B cell (primary cell): ENCODE data around the gene TNPO3. TPM values are rescaled to one million over a fixed set of nuclear protein-coding genes. Genes with fewer than 3 reads are reported as not detected.
"Not testable (repeated sequence)": the region's sequence is repeated elsewhere in the genome, so short reads cannot be mapped to it uniquely, and the experiment has no call there.

Experiments used
- ATAC-seq: fragments of 200-7000 bp; cut with Tn5 transposase; one replicate; pipeline ENCODE4 v1.10.0; 2021; ENCODE audit warnings: low read depth, mild to moderate bottlenecking, moderate number of reproducible peaks, moderate library complexity
- CTCF ChIA-PET: fragments of 350-600 bp; sonication (Branson Sonifier 250); formaldehyde crosslinking; loops from one replicate; lab custom pipeline; 2021; ENCODE audit warnings: antibody characterized with exemption, inconsistent platforms; lab: Charles Lee
- POLR2A ChIA-PET: fragments of 350-600 bp; sonication (Branson Sonifier 250); formaldehyde crosslinking; loops from one replicate; lab custom pipeline; 2021; ENCODE audit warnings: antibody characterized with exemption; lab: Charles Lee
- DNase-seq: peaks from one replicate; pipeline ENCODE4 v3.0.0; 2013
- H2AFZ ChIP-seq: 2 replicates; pipeline ENCODE4 v1.6.1; 2012; ENCODE audit warnings: mild to moderate bottlenecking, low read depth, low read length; ENCODE audit not compliant: insufficient read depth, poor library complexity, severe bottlenecking
- H3K27ac ChIP-seq, 2 donors: 1 replicate in 1 of 2; 2 replicates in 1 of 2; pipeline ENCODE4 v1.5.1; 2012 to 2013; ENCODE audit warnings: low read length in 2 of 2, mild to moderate bottlenecking in 2 of 2, moderate library complexity in 1 of 2
- H3K27me3 ChIP-seq, 4 experiments: fragments of 200-600 bp in 1 of 4; sonication (generic) in 1 of 4; replicated peaks in 1 of 4; 1 replicate in 2 of 4; 2 replicates in 2 of 4; pipeline versions ENCODE4 v1.6.1 to v1.7.0; 2013 to 2016; ENCODE audit warnings: low read length in 3 of 4, mild to moderate bottlenecking in 2 of 4, mixed read lengths in 1 of 4, moderate library complexity in 1 of 4; ENCODE audit not compliant: insufficient read depth in 4 of 4, control insufficient read depth in 3 of 4; ENCODE audit errors: control extremely low read depth in 1 of 4
- H3K36me3 ChIP-seq, 2 experiments: replicated peaks in 1 of 2; 1 replicate in 1 of 2; 2 replicates in 1 of 2; pipeline versions ENCODE4 v1.6.1 to v1.7.1; 2013; ENCODE audit warnings: low read length in 1 of 2; ENCODE audit not compliant: insufficient read depth in 2 of 2, control insufficient read depth in 1 of 2; ENCODE audit errors: control extremely low read depth in 1 of 2, extremely low read depth in 1 of 2
- H3K4me1 ChIP-seq, 2 donors: fragments of 200-600 bp in 1 of 2; sonication (generic) in 1 of 2; 1 replicate in 1 of 2; 2 replicates in 1 of 2; pipeline versions ENCODE4 v1.5.1 to v1.6.1; 2013 to 2017; ENCODE audit warnings: low read length in 2 of 2; ENCODE audit not compliant: control insufficient read depth in 2 of 2, insufficient read depth in 2 of 2
- H3K4me2 ChIP-seq: replicated peaks from 2 replicates; pipeline ENCODE3; 2012; ENCODE audit warnings: mild to moderate bottlenecking, low read depth, low read length; ENCODE audit not compliant: poor library complexity, severe bottlenecking
- H3K4me3 ChIP-seq, 5 experiments: fragments of 200-600 bp in 1 of 5; sonication (generic) in 1 of 5; 1 replicate in 3 of 5; 2 replicates in 2 of 5; pipeline versions ENCODE4 v1.5.1 to v1.7.0; 2011 to 2016; ENCODE audit warnings: low read length in 4 of 5, mild to moderate bottlenecking in 4 of 5, low read depth in 2 of 5, control low read depth in 1 of 5, moderate library complexity in 1 of 5; ENCODE audit not compliant: insufficient read depth in 1 of 5; ENCODE audit errors: control extremely low read depth in 1 of 5, extremely low read depth in 1 of 5
- H3K79me2 ChIP-seq: fragments of 200-600 bp; sonication (generic); one replicate; pipeline ENCODE4 v1.6.0; 2016; ENCODE audit warnings: low read length; ENCODE audit not compliant: control insufficient read depth, insufficient read depth
- H3K9ac ChIP-seq: fragments of 200-600 bp; sonication (generic); 2 replicates; pipeline ENCODE4 v1.6.1; 2017; ENCODE audit warnings: mild to moderate bottlenecking, low read length, moderate library complexity
- H3K9me3 ChIP-seq, 3 donors: one replicate each; pipeline versions ENCODE4 v1.6.1 to v1.7.1; 2013; ENCODE audit warnings: low read length in 2 of 3; ENCODE audit not compliant: control insufficient read depth in 2 of 3, insufficient read depth in 1 of 3; ENCODE audit errors: control extremely low read depth in 1 of 3
- H4K20me1 ChIP-seq: 2 replicates; pipeline ENCODE4 v1.6.0; 2012; ENCODE audit warnings: mild to moderate bottlenecking, low read length; ENCODE audit not compliant: insufficient read depth, control insufficient read depth, poor library complexity, severe bottlenecking
- H3K27ac Mint-ChIP-seq: one replicate; pipeline ENCODE4 v1.8.0; 2021; ENCODE audit warnings: mixed read lengths
- H3K27me3 Mint-ChIP-seq: one replicate; pipeline ENCODE4 v1.8.0; 2021; ENCODE audit warnings: mixed read lengths
- H3K4me1 Mint-ChIP-seq: one replicate; pipeline ENCODE4 v1.8.0; 2021; ENCODE audit warnings: mixed read lengths
- H3K4me3 Mint-ChIP-seq: one replicate; pipeline ENCODE4 v1.8.0; 2021; ENCODE audit warnings: mixed read lengths
- H3K9me3 Mint-ChIP-seq: one replicate; pipeline ENCODE4 v1.8.0; 2022; ENCODE audit warnings: mixed read lengths; ENCODE audit not compliant: insufficient read depth
- EZH2 ChIP-seq: IDR thresholded peaks from 2 replicates; pipeline ENCODE4 v1.6.1; 2012; ENCODE audit warnings: borderline replicate concordance, low read depth, mild to moderate bottlenecking, moderate library complexity, low read length; ENCODE audit not compliant: insufficient read depth, poor library complexity, severe bottlenecking
- WGBS: methylation state at CpG from one replicate; pipeline ENCODE4 v1.1.5; 2013; ENCODE audit warnings: missing lambda C conversion rate; ENCODE audit not compliant: insufficient coverage; 5-methylcytosine and 5-hydroxymethylcytosine counted together
- intact Hi-C: fragments of 100-400 bp; cut with micrococcal nuclease; formaldehyde crosslinking; loops from one replicate; pipeline ENCODE4 v1.10.0; 2022
- polyA plus RNA-seq: library from polyadenylated mRNA; depleted of rRNA; stranded (reverse); fragments of >200 nt; gene quantifications from 2 replicates; pipeline ENCODE4 v1.2.3, GENCODE V29; 2012
- total RNA-seq, 2 donors: library from RNA; stranded (reverse); fragments of 120-200 nt in 1 of 2; gene quantifications; 1 replicate in 1 of 2; 2 replicates in 1 of 2; pipeline versions ENCODE4 v1.2.3 to v1.2.4, GENCODE V29; 2013 to 2022
- TF ChIP-seq, protein P1 (sequence below): fragments of 200-600 bp; IDR thresholded peaks from one replicate; pipeline ENCODE4 v1.8.0; 2022; ENCODE audit warnings: antibody characterized with exemption, mild to moderate bottlenecking

TNPO3 gene
- total and polyA plus RNA-seq, 2 donors (not counting 1 experiment from before 2014, with no cell fraction given), result 19.0 to 48.3 TPM

DNA sequence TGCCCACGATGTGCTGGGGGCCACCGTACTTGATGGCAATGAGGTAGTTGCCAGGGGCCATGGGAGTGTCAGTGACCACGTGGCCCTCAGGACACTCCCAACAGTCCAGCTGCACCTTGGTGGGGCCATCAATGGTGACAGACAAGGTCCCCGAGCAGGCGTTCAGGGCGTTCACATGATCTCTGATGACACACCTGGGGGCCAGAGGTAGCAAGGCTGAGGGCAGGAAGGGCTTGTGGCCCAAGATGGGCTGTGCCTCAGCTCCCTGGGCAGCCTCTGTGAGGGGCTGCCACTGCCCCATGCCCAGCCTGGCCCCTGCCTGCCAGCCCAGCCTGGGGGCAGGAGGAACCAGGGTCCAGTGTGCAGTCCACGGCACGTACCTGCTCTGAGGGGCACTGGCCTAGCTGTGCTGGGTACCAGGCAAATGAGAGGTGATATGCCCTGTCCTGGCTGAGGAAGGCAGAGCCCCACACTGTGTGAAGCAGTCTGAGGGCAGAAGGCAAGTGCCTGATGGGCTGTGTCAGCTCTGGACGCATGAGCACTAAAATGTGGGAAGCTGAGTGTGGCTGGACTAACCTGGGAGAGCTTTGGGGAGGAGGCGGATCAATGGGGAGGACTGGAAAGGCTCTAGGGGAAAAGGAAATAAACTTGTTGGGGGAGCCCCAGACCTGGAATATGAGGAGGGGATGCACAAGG lies 140.9 kb downstream of the TNPO3 start:
- TF ChIP-seq, protein P1, sequence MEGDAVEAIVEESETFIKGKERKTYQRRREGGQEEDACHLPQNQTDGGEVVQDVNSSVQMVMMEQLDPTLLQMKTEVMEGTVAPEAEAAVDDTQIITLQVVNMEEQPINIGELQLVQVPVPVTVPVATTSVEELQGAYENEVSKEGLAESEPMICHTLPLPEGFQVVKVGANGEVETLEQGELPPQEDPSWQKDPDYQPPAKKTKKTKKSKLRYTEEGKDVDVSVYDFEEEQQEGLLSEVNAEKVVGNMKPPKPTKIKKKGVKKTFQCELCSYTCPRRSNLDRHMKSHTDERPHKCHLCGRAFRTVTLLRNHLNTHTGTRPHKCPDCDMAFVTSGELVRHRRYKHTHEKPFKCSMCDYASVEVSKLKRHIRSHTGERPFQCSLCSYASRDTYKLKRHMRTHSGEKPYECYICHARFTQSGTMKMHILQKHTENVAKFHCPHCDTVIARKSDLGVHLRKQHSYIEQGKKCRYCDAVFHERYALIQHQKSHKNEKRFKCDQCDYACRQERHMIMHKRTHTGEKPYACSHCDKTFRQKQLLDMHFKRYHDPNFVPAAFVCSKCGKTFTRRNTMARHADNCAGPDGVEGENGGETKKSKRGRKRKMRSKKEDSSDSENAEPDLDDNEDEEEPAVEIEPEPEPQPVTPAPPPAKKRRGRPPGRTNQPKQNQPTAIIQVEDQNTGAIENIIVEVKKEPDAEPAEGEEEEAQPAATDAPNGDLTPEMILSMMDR, result no peak
- no peak for TF ChIP-seq EZH2
- ChIA-PET POLR2A (interaction anchor here (1.1 kb wide), 2 partner anchors 24 to 26 kb away, joined by 5 to 8 read pairs; partner anchors contain the start of gene IRF5), CTCF (interaction anchor here (0.8 to 1.9 kb wide), 13 partner anchors 9 to 304 kb away, joined by 3 to 7 read pairs (median 4); no protein-coding TSS in a partner anchor)
- Histone ChIP-seq H3K27ac (no peak overlapping the region), H3K4me1 (peaks cover 27 to 30% of the 10 kb centered on the region in 2 donors), H3K4me3 (no peak overlapping the region), H3K27me3 (peaks cover 0 to 41% (median 15%) of the 10 kb centered on the region in 4 experiments), H3K4me2 (peak overlapping the region; percentile 86), H2AFZ (no peak overlapping the region), H3K9me3 (no peaks in the 10 kb centered on the region), H3K9ac (no peak overlapping the region), H4K20me1 (no peaks in the 10 kb centered on the region), H3K36me3 (no peaks in the 10 kb centered on the region), H3K79me2 (no peaks in the 10 kb centered on the region)
- ATAC-seq, result no peak
- intact Hi-C loops, result loop anchor here (2.0 kb wide), 1 partner anchor 41 kb away; no protein-coding TSS in a partner anchor
- no peak for DNase-seq
- peaks cover 24% of the 10 kb centered on the region for H3K4me1 Mint-ChIP-seq
- no peaks in the 10 kb centered on the region for H3K9me3 Mint-ChIP-seq
- peaks cover 30% of the 10 kb centered on the region for H3K27me3 Mint-ChIP-seq
- H3K27ac Mint-ChIP-seq, result peak overlapping the region; percentile 65
- H3K4me3 Mint-ChIP-seq, result peak overlapping the region; percentile 84
- 88% methylated on average over 10 of the region's 10 CpGs for WGBS

DNA sequence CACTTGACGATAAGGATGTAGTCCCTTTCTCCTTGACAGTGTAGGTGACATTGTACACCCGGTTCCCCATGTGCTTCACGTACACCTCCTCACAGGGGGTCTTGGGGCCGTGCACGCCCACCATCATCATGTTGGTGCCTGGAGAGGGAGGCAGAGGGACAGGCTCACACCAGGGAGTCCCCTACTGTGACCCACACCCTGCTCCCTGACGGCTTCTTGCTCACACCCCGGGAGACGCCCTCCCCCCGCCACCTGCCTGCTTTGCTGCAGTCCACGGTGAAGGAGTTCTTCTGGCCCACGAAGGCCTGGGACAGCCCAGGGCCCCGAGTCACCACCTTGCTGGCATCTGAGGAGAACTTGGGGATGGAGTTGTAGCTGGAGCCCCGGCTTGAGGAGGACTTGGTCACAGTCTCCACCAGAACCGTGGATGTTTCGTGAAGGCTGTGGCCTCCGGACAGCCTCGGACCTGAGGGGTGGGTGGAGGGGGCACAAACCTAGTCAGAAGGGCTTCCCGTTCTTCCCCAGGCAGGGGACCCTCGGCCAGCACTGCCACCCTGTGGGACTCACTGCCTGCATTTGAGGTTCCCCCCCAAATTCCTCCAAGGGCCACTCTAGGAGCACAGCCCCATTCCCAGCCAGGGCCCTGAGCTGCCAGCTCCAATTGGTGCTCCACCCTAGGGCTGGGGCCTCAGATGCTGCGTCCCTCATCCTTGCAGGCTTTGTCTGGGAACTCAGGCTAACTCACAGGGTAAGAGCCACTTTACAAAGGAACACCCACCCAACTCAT lies 142.0 kb downstream of the TNPO3 start:
- ATAC-seq, DNase-seq, H3K4me3 Mint-ChIP-seq, H3K4me2 ChIP-seq, H3K4me3 ChIP-seq, H3K9me3 Mint-ChIP-seq, H2AFZ ChIP-seq, H3K36me3 ChIP-seq, POLR2A ChIA-PET, H3K9me3 ChIP-seq, H3K27ac Mint-ChIP-seq, H3K9ac ChIP-seq, H3K27ac ChIP-seq, intact Hi-C loops, H4K20me1 ChIP-seq, H3K79me2 ChIP-seq: not testable (repeated sequence)
- Mint-ChIP-seq H3K27me3 (peaks cover 32% of the 10 kb centered on the region), H3K4me1 (peaks cover 24% of the 10 kb centered on the region)
- Histone ChIP-seq H3K4me1 (peaks cover 27 to 30% of the 10 kb centered on the region in 2 donors), H3K27me3 (peaks cover 0 to 48% (median 18%) of the 10 kb centered on the region in 4 experiments)
- WGBS, result 100% methylated on average over 2 of the region's 20 CpGs
- CTCF ChIA-PET, result interaction anchor here (1.1 to 1.9 kb wide), 2 partner anchors 178 to 301 kb away, joined by 3 to 7 read pairs; no protein-coding TSS in a partner anchor
